OCI-LY3 (cell line): ENCODE data around the gene NAV1.
A peak's percentile ranks its signal among the peaks of the same experiment; 100 is the strongest.

ENCODE experiments used
- H2AFZ ChIP-seq: fragments of 200-600, 300-600 bp; shearing (Covaris generic); 2 replicates; pipeline ENCODE4 v1.6.0; 2014; ENCODE audit warnings: antibody characterized with exemption, low read depth, low read length
- H3K27ac ChIP-seq: fragments of 200-600, 300-600 bp; sonication (generic); 2 replicates; pipeline ENCODE4 v1.5.1; 2014; ENCODE audit warnings: mild to moderate bottlenecking, low read length, moderate library complexity, mixed read lengths
- H3K27me3 ChIP-seq: fragments of 200-600, 300-600 bp; sonication (generic); 2 replicates; pipeline ENCODE4 v1.6.1; 2014; ENCODE audit warnings: low read depth, low read length, mixed read lengths
- H3K36me3 ChIP-seq: fragments of 200-600, 300-600 bp; sonication (generic); replicated peaks from 2 replicates; pipeline ENCODE3; 2014; ENCODE audit warnings: low read depth, low read length, mixed read lengths
- H3K4me1 ChIP-seq: fragments of 300-600, 200-600 bp; sonication (generic); 2 replicates; pipeline ENCODE4 v1.6.1; 2014; ENCODE audit warnings: low read length, mixed read lengths
- H3K4me2 ChIP-seq: fragments of 200-600, 300-600 bp; sonication (generic); 2 replicates; pipeline ENCODE4 v1.6.1; 2014; ENCODE audit warnings: low read length, mixed read lengths
- H3K4me3 ChIP-seq: fragments of 300-600, 200-600 bp; sonication (generic); 2 replicates; pipeline ENCODE4 v1.5.1; 2014; ENCODE audit warnings: antibody characterized with exemption, mild to moderate bottlenecking, low read length, moderate library complexity
- H3K79me2 ChIP-seq: fragments of 300-600, 200-600 bp; shearing (Covaris generic); 2 replicates; pipeline ENCODE4 v1.6.1; 2014; ENCODE audit warnings: mild to moderate bottlenecking, low read length, mixed read lengths
- H3K9ac ChIP-seq: fragments of 300-600, 200-600 bp; shearing (Covaris generic); 2 replicates; pipeline ENCODE4 v1.6.0; 2014; ENCODE audit warnings: mild to moderate bottlenecking, low read length, moderate library complexity
- H3K9me3 ChIP-seq: fragments of 200-600, 300-600 bp; shearing (Covaris generic); 2 replicates; pipeline ENCODE4 v1.6.1; 2014; ENCODE audit warnings: low read length, mixed read lengths; ENCODE audit not compliant: insufficient read depth
- H4K20me1 ChIP-seq: fragments of 200-600, 300-600 bp; sonication (generic); 2 replicates; pipeline ENCODE4 v1.6.1; 2016; ENCODE audit warnings: low read length, mixed read lengths; ENCODE audit not compliant: insufficient read depth
- EZH2phosphoT487 ChIP-seq: fragments of 200-600 bp; shearing (Covaris generic); IDR thresholded peaks from 2 replicates; pipeline ENCODE4 v1.6.1; 2018; ENCODE audit warnings: antibody characterized with exemption, mixed run types, low read depth
- TF ChIP-seq, protein P1 (sequence below): fragments of 200-600, 300-600 bp; sonication (generic); IDR thresholded peaks from 2 replicates; pipeline ENCODE4 v1.5.1; 2014; ENCODE audit warnings: antibody characterized with exemption, low read length, low read depth

The NAV1 gene

DNA sequence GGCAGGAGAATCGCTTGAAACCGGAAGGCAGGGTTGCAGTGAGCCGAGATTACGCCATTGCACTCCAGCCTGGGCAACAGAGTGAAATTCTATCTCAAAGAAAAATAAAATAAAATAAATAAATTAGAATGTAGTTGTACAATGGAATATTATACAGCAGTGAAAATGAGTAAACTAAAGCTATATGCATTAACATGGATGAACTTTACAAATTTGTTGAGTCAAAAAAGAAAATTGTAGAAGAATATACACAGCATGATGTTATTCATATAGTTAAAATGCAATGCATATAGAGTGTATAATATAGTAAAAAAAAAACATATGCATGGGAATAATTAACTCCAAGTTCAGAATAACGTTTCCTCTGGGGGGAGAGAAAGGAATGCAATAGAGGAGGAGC, 11.0 kb upstream of the NAV1 start:
- Histone ChIP-seq H3K36me3 (peaks cover 22% of the 10 kb centered on the region), H3K27ac (no peak overlapping the region), H3K4me3 (no peak overlapping the region), H3K4me1 (no peaks in the 10 kb centered on the region), H3K4me2 (no peak overlapping the region), H3K27me3 (no peaks in the 10 kb centered on the region), H3K9ac (no peak overlapping the region), H3K79me2 (no peaks in the 10 kb centered on the region), H3K9me3 (no peaks in the 10 kb centered on the region; the same call in 1 of the 2 replicates), H4K20me1 (no peaks in the 10 kb centered on the region), H2AFZ (no peak overlapping the region)
- TF ChIP-seq, protein P1, sequence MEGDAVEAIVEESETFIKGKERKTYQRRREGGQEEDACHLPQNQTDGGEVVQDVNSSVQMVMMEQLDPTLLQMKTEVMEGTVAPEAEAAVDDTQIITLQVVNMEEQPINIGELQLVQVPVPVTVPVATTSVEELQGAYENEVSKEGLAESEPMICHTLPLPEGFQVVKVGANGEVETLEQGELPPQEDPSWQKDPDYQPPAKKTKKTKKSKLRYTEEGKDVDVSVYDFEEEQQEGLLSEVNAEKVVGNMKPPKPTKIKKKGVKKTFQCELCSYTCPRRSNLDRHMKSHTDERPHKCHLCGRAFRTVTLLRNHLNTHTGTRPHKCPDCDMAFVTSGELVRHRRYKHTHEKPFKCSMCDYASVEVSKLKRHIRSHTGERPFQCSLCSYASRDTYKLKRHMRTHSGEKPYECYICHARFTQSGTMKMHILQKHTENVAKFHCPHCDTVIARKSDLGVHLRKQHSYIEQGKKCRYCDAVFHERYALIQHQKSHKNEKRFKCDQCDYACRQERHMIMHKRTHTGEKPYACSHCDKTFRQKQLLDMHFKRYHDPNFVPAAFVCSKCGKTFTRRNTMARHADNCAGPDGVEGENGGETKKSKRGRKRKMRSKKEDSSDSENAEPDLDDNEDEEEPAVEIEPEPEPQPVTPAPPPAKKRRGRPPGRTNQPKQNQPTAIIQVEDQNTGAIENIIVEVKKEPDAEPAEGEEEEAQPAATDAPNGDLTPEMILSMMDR = no peak
- TF ChIP-seq EZH2phosphoT487 = no peak

DNA sequence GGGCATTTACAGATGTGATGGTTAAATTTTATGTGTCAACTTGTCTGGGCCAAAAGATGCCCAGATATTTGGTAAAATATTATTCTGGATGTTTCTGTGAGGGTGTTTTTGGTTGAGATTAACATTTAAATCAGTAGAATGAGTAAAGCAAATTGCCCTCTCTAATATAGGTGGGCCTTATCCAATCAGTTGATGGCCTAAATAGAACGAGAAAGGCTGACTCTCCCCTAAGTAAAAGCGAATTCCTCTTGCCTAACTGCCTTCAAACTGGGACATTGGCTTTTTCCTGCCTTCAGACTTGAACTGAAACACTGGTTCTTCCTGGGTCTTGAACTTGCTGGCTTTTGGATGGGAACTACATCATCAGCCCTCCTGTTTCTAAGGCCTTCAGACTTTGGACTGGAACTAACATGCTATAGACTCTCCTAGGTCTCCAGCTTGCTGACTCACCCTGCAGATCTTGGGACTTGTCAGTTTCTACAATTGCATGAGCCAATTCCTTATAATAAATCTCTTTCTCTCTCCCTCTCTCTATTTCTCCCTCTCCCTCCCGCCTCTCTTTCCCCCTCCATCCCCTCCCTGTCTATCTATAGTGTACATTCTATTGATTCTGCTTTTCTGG, 10.2 kb upstream of the NAV1 start:
- Histone ChIP-seq H3K9ac (no peak overlapping the region), H3K27ac (no peak overlapping the region), H3K9me3 (no peaks in the 10 kb centered on the region), H4K20me1 (no peaks in the 10 kb centered on the region), H3K36me3 (peaks cover 18% of the 10 kb centered on the region), H3K4me3 (no peak overlapping the region), H3K4me1 (no peaks in the 10 kb centered on the region), H3K27me3 (no peaks in the 10 kb centered on the region), H2AFZ (no peak overlapping the region), H3K79me2 (no peaks in the 10 kb centered on the region), H3K4me2 (no peak overlapping the region)
- no peak for TF ChIP-seq EZH2phosphoT487
- TF ChIP-seq, protein P1 = no peak

DNA sequence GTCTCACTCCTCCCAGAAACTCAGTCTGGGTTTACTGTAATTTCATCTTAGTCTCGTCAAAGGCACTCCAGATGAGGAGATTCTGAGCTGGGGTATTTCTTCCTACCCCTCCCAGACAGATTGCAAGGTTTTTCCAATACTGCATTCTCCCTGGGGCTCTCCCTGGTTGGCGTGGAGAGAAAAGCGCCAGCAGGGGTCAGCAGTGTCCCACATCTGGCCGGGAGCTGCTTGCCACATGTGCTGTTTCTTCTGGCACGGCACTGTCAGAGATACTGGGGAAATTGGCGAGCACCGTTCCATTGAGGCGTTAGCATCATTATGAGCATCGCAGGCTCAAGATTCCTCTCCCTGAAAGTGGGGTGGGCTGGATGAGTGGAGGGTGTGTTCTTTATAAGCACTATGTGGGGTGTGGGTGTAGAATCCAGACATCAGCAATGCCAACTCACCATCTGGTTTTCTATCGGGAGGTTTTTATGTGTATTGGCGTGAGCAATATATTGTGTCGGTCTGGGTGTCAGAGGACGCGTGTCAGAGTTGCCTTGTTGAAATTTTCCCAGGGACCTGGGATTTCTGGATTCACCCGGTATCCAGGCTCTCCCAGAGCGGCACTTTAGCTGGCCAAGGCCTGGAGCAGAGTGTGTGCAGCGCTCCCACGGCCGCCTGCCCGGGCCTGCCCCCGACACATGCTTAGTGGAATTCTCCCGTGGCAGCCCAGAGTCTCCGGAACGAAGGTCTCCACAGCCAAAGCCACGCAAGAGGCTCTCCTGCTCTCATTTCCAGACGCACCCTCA, 8.0 kb upstream of the NAV1 start:
- no peak overlapping the region for H3K27ac ChIP-seq
- no peak for TF ChIP-seq EZH2phosphoT487
- TF ChIP-seq, protein P1 = peak; percentile 88
- H3K9me3 ChIP-seq = no peaks in the 10 kb centered on the region
- no peaks in the 10 kb centered on the region for H4K20me1 ChIP-seq
- no peak overlapping the region for H3K4me2 ChIP-seq
- H3K4me3 ChIP-seq = no peak overlapping the region
- no peaks in the 10 kb centered on the region for H3K79me2 ChIP-seq
- H2AFZ ChIP-seq = no peak overlapping the region
- H3K27me3 ChIP-seq = no peaks in the 10 kb centered on the region
- peaks cover 16% of the 10 kb centered on the region for H3K4me1 ChIP-seq
- H3K9ac ChIP-seq = no peak overlapping the region
- H3K36me3 ChIP-seq = peaks cover 3% of the 10 kb centered on the region

DNA sequence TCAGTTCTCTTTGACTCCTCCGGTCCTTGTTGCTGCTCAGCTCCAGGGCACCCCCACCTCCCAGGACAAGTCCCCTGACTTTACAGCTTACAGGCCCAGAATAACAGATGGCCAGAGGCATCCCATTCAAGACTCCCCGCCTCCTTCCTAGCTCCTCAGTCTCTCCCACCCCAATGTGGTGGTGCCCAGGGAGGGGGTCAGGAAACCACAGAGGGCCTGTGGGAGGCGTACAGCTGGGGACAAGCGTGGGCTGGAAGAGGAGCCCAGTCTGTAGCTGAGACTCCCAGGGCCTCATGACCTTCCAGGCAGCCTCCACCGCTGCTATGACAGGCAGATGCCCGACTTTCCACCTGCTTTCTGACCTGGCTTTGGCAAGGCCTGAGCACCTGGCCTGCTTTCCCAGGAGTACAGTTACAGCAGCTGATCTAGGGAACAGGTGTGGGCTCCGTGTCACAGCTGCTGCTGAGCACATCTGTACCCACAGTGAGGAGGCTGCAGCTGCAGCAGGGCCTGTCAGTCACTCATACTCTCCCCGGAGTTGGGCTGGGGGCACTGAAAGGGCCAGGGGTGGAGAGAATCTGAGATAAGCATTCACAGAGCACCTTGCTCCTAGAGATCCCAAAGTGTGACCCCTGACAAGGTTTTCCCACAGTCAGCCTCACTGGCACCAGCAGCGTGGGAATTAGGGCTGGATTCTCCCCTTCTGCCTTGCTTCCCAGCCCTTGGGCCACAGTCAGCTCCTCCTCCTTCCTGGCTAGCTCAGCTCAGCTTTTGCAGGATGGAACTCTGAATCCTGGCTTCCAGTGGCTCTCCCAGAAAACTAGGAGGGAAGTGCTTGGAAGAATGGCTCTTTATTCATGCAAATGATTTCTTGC, 7.1 kb upstream of the NAV1 start:
- Histone ChIP-seq H3K9me3 (no peaks in the 10 kb centered on the region), H3K4me3 (no peak overlapping the region), H2AFZ (no peak overlapping the region), H3K27me3 (no peaks in the 10 kb centered on the region), H3K4me1 (peaks cover 19% of the 10 kb centered on the region), H4K20me1 (no peaks in the 10 kb centered on the region), H3K9ac (no peak overlapping the region), H3K27ac (no peak overlapping the region), H3K4me2 (no peak overlapping the region), H3K79me2 (no peaks in the 10 kb centered on the region), H3K36me3 (peaks cover 3% of the 10 kb centered on the region)
- TF ChIP-seq, protein P1 = no peak
- no peak for TF ChIP-seq EZH2phosphoT487
